Measurements from ENCODE around the gene DPYSL3. TPM values are rescaled to one million over a fixed set of nuclear protein-coding genes. Genes with fewer than 3 reads are reported as not detected.
"Not testable (repeated sequence)": the region's sequence is repeated elsewhere in the genome, so short reads cannot be mapped to it uniquely, and the experiment has no call there.

DPYSL3 gene
- total and polyA plus RNA-seq, 12 donors = 3.5 to 49.7 (median 13.1) TPM

- Histone ChIP-seq H3K9me3 (replicated peaks in 1 of 3) (no peaks in the 10 kb centered on the region), H3K27ac (no peak overlapping the region), H3K4me1 (replicated peaks in 1 of 2) (no peaks in the 10 kb centered on the region), H3K4me3 (no peak overlapping the region), H3K36me3 (replicated peaks in 1 of 2) (no peaks in the 10 kb centered on the region), H3K27me3 (no peaks in the 10 kb centered on the region)
- intact Hi-C loops (cut with DNase I) = loop anchor here (5.0 kb wide), 2 partner anchors 138 to 143 kb away; no protein-coding TSS in a partner anchor
- 6 to 37% (median 22%) methylated on average over 2 of the region's 2 CpGs for WGBS, 4 donors
- DNase-seq = no peak
- TF ChIP-seq POLR2A (IDR thresholded peaks at IDR 0.05) = no peak
- TF ChIP-seq CTCF (IDR thresholded peaks at IDR 0.05) = peak; percentile 38 to 86 (median 76)
Observed at GRCh38 chr5:147369742-147370374, 140.0 kb downstream of the DPYSL3 start.

- not testable (repeated sequence) for DNase-seq; H3K36me3 ChIP-seq (replicated peaks in 1 of 2); H3K27me3 ChIP-seq; H3K9me3 ChIP-seq (replicated peaks in 1 of 3); H3K27ac ChIP-seq; H3K4me3 ChIP-seq; H3K4me1 ChIP-seq (replicated peaks in 1 of 2)
- intact Hi-C loops (cut with DNase I) = loop anchor here in 1 of 2 donors (5.0 kb wide), 1 partner anchor 140 kb away; no protein-coding TSS in a partner anchor
- WGBS, 4 donors = 88 to 93% (median 92%) methylated on average over 6 of the region's 6 CpGs
Observed at GRCh38 chr5:147367381-147367780, 142.5 kb downstream of the DPYSL3 start.

- H3K27me3 ChIP-seq = no peaks in the 10 kb centered on the region
Observed at GRCh38 chr5:147361441-147362175, 148.3 kb downstream of the DPYSL3 start.

GRCh38 chr5:147360816-147361215, 149.1 kb downstream of the DPYSL3 start:
- no peak for DNase-seq
- 74 to 89% (median 83%) methylated on average over 2 of the region's 2 CpGs for WGBS, 4 donors
- Histone ChIP-seq H3K27ac (no peak overlapping the region), H3K27me3 (no peaks in the 10 kb centered on the region), H3K36me3 (replicated peaks in 1 of 2) (no peaks in the 10 kb centered on the region), H3K9me3 (replicated peaks in 1 of 3) (no peaks in the 10 kb centered on the region), H3K4me3 (no peak overlapping the region), H3K4me1 (replicated peaks in 1 of 2) (no peaks in the 10 kb centered on the region)
- TF ChIP-seq POLR2A (IDR thresholded peaks at IDR 0.05) (no peak), CTCF (IDR thresholded peaks at IDR 0.05) (no peak)
- intact Hi-C loops (cut with DNase I) = no loop called here

More at GRCh38 chr5:147361441-147362175, 148.3 kb downstream of the DPYSL3 start:
- DNase-seq = no peak
- no peak overlapping the region for H3K4me3 ChIP-seq
- TF ChIP-seq POLR2A (IDR thresholded peaks at IDR 0.05) (no peak), CTCF (IDR thresholded peaks at IDR 0.05) (no peak)
- H3K36me3 ChIP-seq (replicated peaks in 1 of 2) = no peaks in the 10 kb centered on the region
- H3K27ac ChIP-seq = no peak overlapping the region
- intact Hi-C loops (cut with DNase I) = no loop called here
- H3K4me1 ChIP-seq (replicated peaks in 1 of 2) = no peaks in the 10 kb centered on the region
- H3K9me3 ChIP-seq (replicated peaks in 1 of 3) = no peaks in the 10 kb centered on the region
- 81 to 91% (median 84%) methylated on average over 4 of the region's 4 CpGs for WGBS, 4 donors
